GM18951 (cell line): ENCODE measurements around the gene TSPAN9.

Experiments used
- POLR2A ChIP-seq: IDR thresholded peaks from 4 replicates; pipeline ENCODE4 v1.6.1; 2011; ENCODE audit warnings: mild to moderate bottlenecking; ENCODE audit not compliant: insufficient read length, insufficient read depth; ENCODE audit errors: extremely low read depth
- in situ Hi-C: fragments of 300-500 bp; cut with MboI; formaldehyde crosslinking; loops from one replicate; pipeline ENCODE4 v1.12.0; 2022; ENCODE audit warnings: low sequenced_read_pairs, mixed read lengths, inconsistent platforms; ENCODE audit not compliant: unreplicated experiment

Gene TSPAN9

DNA sequence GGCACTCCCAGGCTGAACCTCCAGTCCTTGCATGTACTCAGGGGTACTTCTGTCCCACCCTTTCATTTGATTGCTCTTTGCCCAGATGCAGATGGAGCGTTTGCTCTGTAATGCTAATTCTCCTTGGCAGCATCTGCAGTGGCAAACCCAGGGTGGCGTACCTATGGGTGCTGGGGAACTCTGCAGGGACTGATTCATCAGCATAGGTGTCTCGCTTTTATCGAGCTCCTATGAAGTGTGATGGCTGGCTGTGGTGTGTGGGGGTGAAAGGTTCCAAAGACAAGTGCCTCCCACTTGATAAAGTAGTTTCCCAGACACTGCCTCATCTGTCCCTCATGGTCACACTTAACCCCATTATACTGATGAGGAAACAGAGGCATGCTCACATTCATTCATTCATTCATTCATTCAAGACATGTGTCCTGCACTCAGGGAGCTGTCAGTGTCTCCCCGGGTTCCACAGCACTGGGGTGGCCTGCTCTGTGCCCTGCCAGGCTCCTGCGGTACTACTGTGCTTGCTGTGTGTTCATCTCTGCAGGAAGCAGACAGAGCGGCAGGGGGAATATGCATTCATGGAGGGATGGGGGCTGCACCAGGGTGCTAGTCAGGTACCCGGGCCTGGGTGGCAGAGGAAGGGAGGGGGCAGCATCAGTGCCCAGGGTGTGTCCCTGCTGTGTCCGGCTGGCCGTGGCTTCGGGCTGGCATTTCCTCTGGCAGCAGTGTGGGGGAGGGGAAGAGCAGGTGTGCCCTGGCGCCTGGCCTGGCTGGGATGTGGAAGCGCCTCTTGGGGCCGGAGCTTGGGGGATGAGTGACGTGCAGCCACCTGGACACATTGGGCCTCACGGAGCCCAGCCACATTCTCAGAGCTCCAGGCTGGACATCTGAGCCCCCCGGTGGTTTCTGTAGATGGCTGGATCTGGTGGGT, 110.9 kb downstream of the TSPAN9 start:
- in situ Hi-C loops: no loop called here
- TF ChIP-seq POLR2A: no peak

- no peak for TF ChIP-seq POLR2A
- in situ Hi-C loops: no loop called here
These were observed 112.1 kb downstream of the TSPAN9 start for GRCh38 chr12:3189282-3189681.

DNA sequence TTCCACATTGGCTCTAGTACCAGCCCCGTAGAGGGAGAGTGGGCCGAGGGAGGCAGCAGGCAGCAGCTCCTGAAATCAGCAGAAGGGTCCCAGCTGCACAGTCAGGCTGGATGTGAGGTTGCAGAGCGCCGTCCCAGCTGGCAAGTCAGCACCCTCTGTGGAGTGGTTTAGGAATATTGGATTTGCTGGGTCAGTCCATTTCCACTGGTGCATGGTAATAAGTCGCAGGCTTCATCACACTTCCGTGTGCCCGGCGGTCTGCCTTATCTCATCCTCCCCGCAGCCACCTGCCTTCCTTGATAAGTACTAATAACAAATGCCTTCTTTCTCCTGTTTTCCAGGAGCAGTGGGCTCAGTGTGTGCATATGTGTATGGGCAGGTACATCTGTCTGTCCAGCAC, 112.9 kb downstream of the TSPAN9 start:
- in situ Hi-C loops: no loop called here
- no peak for TF ChIP-seq POLR2A

GRCh38 chr12:3191450-3191849, 114.3 kb downstream of the TSPAN9 start:
- in situ Hi-C loops: no loop called here
- no peak for TF ChIP-seq POLR2A

GRCh38 chr12:3192221-3192620, 115.0 kb downstream of the TSPAN9 start:
- TF ChIP-seq POLR2A: no peak
- in situ Hi-C loops: no loop called here

DNA sequence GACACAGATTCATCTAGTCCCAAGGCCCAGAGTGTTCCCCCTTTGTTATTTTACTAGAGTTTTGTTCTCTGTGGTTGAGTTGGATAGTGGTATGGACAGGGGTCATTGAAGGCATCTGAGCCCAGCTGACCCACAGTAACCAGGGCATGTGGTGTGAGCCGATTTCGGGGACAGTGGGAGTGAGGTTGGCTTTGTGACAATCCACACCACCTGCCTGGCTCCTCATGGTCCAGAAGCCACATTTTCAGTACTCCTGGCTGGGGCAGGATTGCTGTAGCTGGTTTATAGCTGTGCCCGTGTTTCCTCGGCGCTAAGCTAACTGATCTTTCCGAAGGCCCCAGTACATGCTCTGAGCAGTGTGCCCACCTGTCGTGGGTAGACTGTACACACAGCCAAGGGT, 116.0 kb downstream of the TSPAN9 start:
- TF ChIP-seq POLR2A: no peak
- in situ Hi-C loops: no loop called here

DNA sequence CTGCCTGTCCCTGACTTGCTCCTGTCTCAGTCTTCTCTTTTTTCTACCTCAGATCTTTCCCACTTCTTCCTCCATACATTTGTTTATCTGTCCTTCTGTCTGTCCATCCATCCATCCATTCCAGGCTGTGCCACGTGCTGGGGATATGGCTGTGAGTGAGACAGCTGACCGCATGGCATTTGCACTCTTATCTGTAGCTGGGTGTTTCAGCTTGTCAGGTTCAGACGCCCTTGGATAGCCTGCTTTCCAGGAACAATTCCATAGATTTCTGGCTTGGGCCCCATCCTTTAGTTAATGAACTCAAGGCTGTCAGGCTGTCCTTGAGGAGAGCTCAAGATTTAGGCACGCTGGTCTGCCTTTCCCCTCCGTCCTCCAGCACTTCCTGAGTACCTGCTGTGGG, 116.6 kb downstream of the TSPAN9 start:
- in situ Hi-C loops: no loop called here
- no peak for TF ChIP-seq POLR2A

DNA sequence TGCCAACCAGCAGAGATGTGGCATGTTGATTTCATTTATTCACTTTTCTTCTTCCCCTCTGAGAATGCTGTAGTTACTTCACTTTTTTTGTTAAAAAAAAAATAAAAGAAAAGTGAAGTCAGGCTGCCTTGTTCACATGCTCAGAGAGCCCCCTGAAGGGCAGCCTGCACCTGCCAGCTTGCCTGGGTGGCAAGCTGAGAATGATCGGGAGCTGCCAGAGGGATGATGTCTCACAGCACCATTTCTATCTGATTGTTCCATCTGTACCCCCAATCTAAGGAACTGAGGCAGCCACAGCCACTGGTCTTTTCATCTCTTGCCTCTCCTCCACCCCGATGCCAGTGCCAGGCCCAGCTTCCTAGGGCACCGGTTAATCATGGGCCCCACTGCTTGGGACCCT, 118.2 kb downstream of the TSPAN9 start:
- no peak for TF ChIP-seq POLR2A
- in situ Hi-C loops: no loop called here

DNA sequence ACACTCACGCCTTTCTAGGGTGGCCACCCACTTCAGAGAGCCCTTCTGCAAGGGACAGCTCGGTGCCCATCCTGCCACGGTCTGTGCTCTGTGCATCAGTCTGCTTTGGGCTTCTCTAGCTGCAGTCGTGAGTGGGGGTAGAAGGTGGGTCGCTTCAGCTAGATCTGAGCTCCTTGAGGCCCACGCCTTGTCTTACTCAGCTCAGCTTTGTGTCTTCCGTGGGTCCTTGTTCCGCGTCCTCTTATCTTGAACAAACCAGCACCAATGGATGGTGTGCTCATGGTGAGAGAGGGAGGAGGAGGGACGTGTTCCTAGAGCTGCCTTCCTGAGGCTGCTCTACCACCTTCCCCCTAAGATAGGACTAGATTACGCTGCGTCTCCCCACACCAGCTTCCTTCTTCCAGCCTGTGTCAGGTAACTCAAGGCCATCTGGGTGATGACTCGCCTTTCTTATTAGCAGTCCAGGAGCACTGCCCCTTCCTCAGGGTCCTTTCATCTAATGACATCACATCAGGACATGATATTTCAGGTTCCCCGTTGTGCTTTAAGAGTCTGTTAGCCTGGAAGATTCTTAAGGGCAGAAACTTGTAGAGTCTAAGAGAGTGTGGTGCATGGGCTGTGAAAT, 118.8 kb downstream of the TSPAN9 start:
- no peak for TF ChIP-seq POLR2A
- in situ Hi-C loops: no loop called here

- in situ Hi-C loops: no loop called here
These were observed 119.3 kb downstream of the TSPAN9 start for GRCh38 chr12:3196488-3196887.

GRCh38 chr12:3197131-3197818, 120.1 kb downstream of the TSPAN9 start:
- in situ Hi-C loops: no loop called here

More at GRCh38 chr12:3196488-3196887, 119.3 kb downstream of the TSPAN9 start:
- no peak for TF ChIP-seq POLR2A

DNA sequence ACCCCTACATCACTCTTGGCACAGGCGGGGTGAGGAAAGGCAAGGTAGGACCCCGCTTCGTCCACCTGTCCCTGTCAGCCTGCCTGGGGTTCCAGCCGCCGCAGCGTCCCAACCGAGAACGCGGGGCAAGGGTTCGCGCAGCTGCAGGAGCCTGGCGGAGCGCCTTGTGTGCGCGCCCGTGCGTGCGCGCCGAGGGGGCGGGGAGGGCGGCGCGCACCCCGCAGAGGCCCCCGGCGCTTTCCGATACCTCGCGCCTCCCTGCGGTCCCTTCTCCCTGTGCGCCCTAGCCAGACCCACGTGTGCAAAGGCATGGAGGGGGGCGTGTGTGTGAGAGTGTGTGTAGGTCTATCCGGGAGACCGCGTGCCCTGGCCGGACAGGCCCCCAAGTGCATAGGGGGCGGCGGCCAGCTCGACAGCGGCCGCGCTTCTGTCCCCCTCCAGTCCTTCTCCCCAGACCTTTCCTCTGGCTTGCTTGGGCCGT, 122.4 kb downstream of the TSPAN9 start:
- in situ Hi-C loops: loop anchor here (10.0 kb wide), 1 partner anchor 65 kb away; no protein-coding TSS in a partner anchor
- TF ChIP-seq POLR2A: no peak

More at GRCh38 chr12:3197131-3197818, 120.1 kb downstream of the TSPAN9 start:
- no peak for TF ChIP-seq POLR2A

DNA sequence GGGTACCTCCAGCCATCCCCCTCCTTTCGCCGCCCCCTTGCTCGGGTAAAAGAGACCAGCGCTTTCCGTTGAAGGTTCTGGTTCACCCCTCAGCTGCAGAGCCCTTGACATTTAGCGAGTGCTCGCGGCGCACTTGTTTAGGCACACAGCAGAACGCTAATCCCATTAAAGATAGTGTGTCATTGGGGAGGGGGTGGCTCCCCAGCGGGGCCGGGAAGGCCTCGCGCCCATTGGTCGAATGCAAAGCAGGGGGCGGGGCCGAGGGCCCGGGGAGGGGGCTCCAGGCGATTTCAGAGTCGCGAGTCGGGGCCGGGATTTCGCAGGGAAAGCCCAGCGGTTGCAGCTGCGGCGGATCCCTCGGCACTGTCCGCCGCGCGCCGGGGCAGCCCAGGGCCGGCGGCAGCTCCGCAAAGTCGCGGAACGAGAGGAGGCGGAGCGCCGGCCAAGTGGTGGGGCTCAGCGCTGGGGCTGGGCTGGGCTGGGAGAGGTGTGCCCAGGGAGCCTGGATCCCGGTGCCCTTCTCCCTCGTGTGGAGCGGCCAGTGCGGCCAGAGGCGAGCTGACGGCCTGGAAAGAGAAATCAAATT, 122.9 kb downstream of the TSPAN9 start:
- TF ChIP-seq POLR2A: no peak
- in situ Hi-C loops: loop anchor here (10.0 kb wide), 1 partner anchor 65 kb away; no protein-coding TSS in a partner anchor

GRCh38 chr12:3200814-3201233, 123.6 kb downstream of the TSPAN9 start:
- TF ChIP-seq POLR2A: no peak
- in situ Hi-C loops: loop anchor here (10.0 kb wide), 1 partner anchor 66 kb away; no protein-coding TSS in a partner anchor
